SK-N-SH treated with all-trans-retinoic acid at 6 μM for 48 hours (cell line): ENCODE measurements around the gene TNS2.

Source experiments
- ATAC-seq: fragments of 200-7000 bp; cut with Tn5 transposase; 3 replicates; pipeline ENCODE4 v1.9.1; 2020; ENCODE audit warnings: mild to moderate bottlenecking, moderate library complexity
- ARNTL ChIP-seq: fragments of 450-650 bp; formaldehyde crosslinking; IDR thresholded peaks from 2 replicates; pipeline ENCODE4 v1.5.0; 2020; ENCODE audit warnings: low read depth, mild to moderate bottlenecking, moderate library complexity, borderline replicate concordance
- BACH2 ChIP-seq: fragments of 250-450 bp; sonication (Bioruptor Pico); IDR thresholded peaks from 2 replicates; pipeline ENCODE4 v1.9.0; 2021; ENCODE audit warnings: mild to moderate bottlenecking, borderline replicate concordance
- CREB5 ChIP-seq: fragments of 250-450 bp; sonication (Bioruptor Pico); IDR thresholded peaks from 2 replicates; pipeline ENCODE4 v1.5.1; 2020; ENCODE audit warnings: low read depth, mild to moderate bottlenecking, moderate library complexity
- CSDC2 ChIP-seq: fragments of 250-450 bp; sonication (Bioruptor Pico); IDR thresholded peaks from 2 replicates; pipeline ENCODE4 v1.5.0; 2020; ENCODE audit warnings: mild to moderate bottlenecking, moderate library complexity
- CSRNP3 ChIP-seq: fragments of 250-450 bp; sonication (Bioruptor Pico); IDR thresholded peaks from 2 replicates; pipeline ENCODE4 v1.5.1; 2021; ENCODE audit warnings: mild to moderate bottlenecking, moderate library complexity
- ESRRG ChIP-seq: fragments of 250-450 bp; sonication (Bioruptor Pico); IDR thresholded peaks from 2 replicates; pipeline ENCODE4 v1.6.1; 2021; ENCODE audit warnings: mild to moderate bottlenecking
- GLIS3 ChIP-seq: fragments of 250-450 bp; sonication (Bioruptor Pico); IDR thresholded peaks from 2 replicates; pipeline ENCODE4 v1.5.0; 2020; ENCODE audit warnings: mild to moderate bottlenecking, moderate library complexity
- ISL1 ChIP-seq: fragments of 250-450 bp; sonication (Bioruptor Pico); IDR thresholded peaks from 2 replicates; pipeline ENCODE4 v2.1.2; 2022; ENCODE audit warnings: mild to moderate bottlenecking, moderate library complexity
- OSR1 ChIP-seq: fragments of 250-450 bp; sonication (Bioruptor Pico); IDR thresholded peaks from 2 replicates; pipeline ENCODE4 v1.8.0; 2022; ENCODE audit warnings: moderate library complexity, mild to moderate bottlenecking, inconsistent platforms
- POU6F1 ChIP-seq: fragments of 250-450 bp; sonication (Bioruptor Pico); IDR thresholded peaks from 2 replicates; pipeline ENCODE4 v1.8.0; 2021; ENCODE audit warnings: low read depth, mild to moderate bottlenecking, moderate library complexity, borderline replicate concordance
- PPARA ChIP-seq: fragments of 250-450 bp; sonication (Bioruptor Pico); IDR thresholded peaks from 2 replicates; pipeline ENCODE4 v1.5.0; 2020; ENCODE audit warnings: mild to moderate bottlenecking, borderline replicate concordance
- RARB ChIP-seq: fragments of 250-450 bp; sonication (Bioruptor Pico); IDR thresholded peaks from 2 replicates; pipeline ENCODE4 v1.8.0; 2021; ENCODE audit warnings: mild to moderate bottlenecking, moderate library complexity
- SNAI2 ChIP-seq: fragments of 250-450 bp; sonication (Bioruptor Pico); IDR thresholded peaks from 2 replicates; pipeline ENCODE4 v1.5.0; 2020; ENCODE audit warnings: mild to moderate bottlenecking, moderate library complexity
- TCF4 ChIP-seq: fragments of 250-450 bp; sonication (Bioruptor Pico); IDR thresholded peaks from 2 replicates; pipeline ENCODE4 v1.8.0; 2021; ENCODE audit warnings: mild to moderate bottlenecking, moderate library complexity, borderline replicate concordance
- TOX ChIP-seq: fragments of 250-450 bp; sonication (Bioruptor Pico); IDR thresholded peaks from 2 replicates; pipeline ENCODE4 v1.8.0; 2021; ENCODE audit warnings: mild to moderate bottlenecking, moderate library complexity, borderline replicate concordance
- TSHZ2 ChIP-seq: fragments of 250-450 bp; sonication (Bioruptor Pico); IDR thresholded peaks from 2 replicates; pipeline ENCODE4 v1.5.0; 2020; ENCODE audit warnings: mild to moderate bottlenecking, moderate library complexity
- ZC3H10 ChIP-seq: fragments of 250-450 bp; sonication (Bioruptor Pico); IDR thresholded peaks from 2 replicates; pipeline ENCODE4 v1.5.1; 2021; ENCODE audit warnings: mild to moderate bottlenecking, moderate library complexity
- ZFP3 ChIP-seq: fragments of 250-450 bp; sonication (Bioruptor Pico); IDR thresholded peaks from 2 replicates; pipeline ENCODE4 v1.5.0; 2020; ENCODE audit warnings: mild to moderate bottlenecking, moderate library complexity
- ZFP30 ChIP-seq: fragments of 450-650 bp; formaldehyde crosslinking; IDR thresholded peaks from 2 replicates; pipeline ENCODE4 v1.5.0; 2022; ENCODE audit warnings: mild to moderate bottlenecking, moderate library complexity
- ZNF565 ChIP-seq: fragments of 450-650 bp; formaldehyde crosslinking; conservative IDR thresholded peaks from 2 replicates; pipeline ENCODE4 v1.5.0; 2020; ENCODE audit warnings: low read depth, mild to moderate bottlenecking, moderate library complexity
- ZNF8 ChIP-seq: fragments of 450-650 bp; formaldehyde crosslinking; IDR thresholded peaks from 2 replicates; pipeline ENCODE4 v1.5.0; 2020; ENCODE audit warnings: mild to moderate bottlenecking, moderate library complexity

Gene TNS2

GRCh38 chr12:53060064-53060720, 10.3 kb downstream of the TNS2 start:
- TF ChIP-seq PPARA (CRISPR knock-in tag) (no peak), CSRNP3 (CRISPR knock-in tag) (no peak), ZNF8 (CRISPR knock-in tag) (no peak), ZC3H10 (CRISPR knock-in tag) (no peak), POU6F1 (CRISPR knock-in tag) (no peak), ARNTL (no peak)
- ATAC-seq: no peak

GRCh38 chr12:53060721-53061276, 10.9 kb downstream of the TNS2 start:
- TF ChIP-seq PPARA (CRISPR knock-in tag): no peak
- no peak for TF ChIP-seq ZFP3 (CRISPR knock-in tag)
- TF ChIP-seq ZNF565: no peak
- TF ChIP-seq OSR1: no peak
- TF ChIP-seq ZC3H10 (CRISPR knock-in tag): no peak
- no peak for TF ChIP-seq TCF4
- no peak for TF ChIP-seq RARB (CRISPR knock-in tag)
- TF ChIP-seq ISL1 (CRISPR knock-in tag): no peak
- TF ChIP-seq CSDC2: no peak
- no peak for TF ChIP-seq TOX
- TF ChIP-seq ZFP30 (CRISPR knock-in tag): no peak
- TF ChIP-seq ESRRG: no peak
- no peak for TF ChIP-seq GLIS3 (CRISPR knock-in tag)
- TF ChIP-seq BACH2 (CRISPR knock-in tag): no peak
- TF ChIP-seq CREB5 (CRISPR knock-in tag): no peak
- no peak for TF ChIP-seq TSHZ2 (CRISPR knock-in tag)
- no peak for TF ChIP-seq POU6F1 (CRISPR knock-in tag)
- TF ChIP-seq CSRNP3 (CRISPR knock-in tag): no peak
- TF ChIP-seq SNAI2 (CRISPR knock-in tag): no peak
- TF ChIP-seq, all 23 proteins: peak for 0

More at GRCh38 chr12:53060721-53061276, 10.9 kb downstream of the TNS2 start:
- no peak for ATAC-seq
